HepG2 (cell line): Measurements from ENCODE around the gene RDH12. TPM values are rescaled to one million over a fixed set of nuclear protein-coding genes. Genes with fewer than 3 reads are reported as not detected.

Source experiments
- CREB3 ChIP-seq: sonication (generic); formaldehyde crosslinking; IDR thresholded peaks from 2 replicates; pipeline ENCODE4 v1.5.0; 2020; ENCODE audit warnings: missing genetic modification reagents
- GABPB1 ChIP-seq: IDR thresholded peaks from 2 replicates; pipeline ENCODE4 v1.6.1; 2016; ENCODE audit warnings: mild to moderate bottlenecking, missing genetic modification reagents, moderate library complexity, missing compliant biosample characterization
- ISX ChIP-seq: sonication (generic); formaldehyde crosslinking; conservative IDR thresholded peaks from 2 replicates; pipeline ENCODE4 v1.5.0; 2020; ENCODE audit warnings: missing genetic modification reagents
- MED8 ChIP-seq: sonication (generic); formaldehyde crosslinking; IDR thresholded peaks from 2 replicates; pipeline ENCODE4 v1.8.1; 2023; ENCODE audit warnings: mild to moderate bottlenecking, missing genetic modification reagents; ENCODE audit not compliant: insufficient replicate concordance
- MIER3 ChIP-seq: IDR thresholded peaks from 2 replicates; pipeline ENCODE4 v1.6.1; 2016; ENCODE audit warnings: missing compliant biosample characterization, borderline replicate concordance
- MZF1 ChIP-seq: sonication (generic); formaldehyde crosslinking; IDR thresholded peaks from 2 replicates; pipeline ENCODE4 v1.8.1; 2023; ENCODE audit warnings: mild to moderate bottlenecking, missing genetic modification reagents, borderline replicate concordance
- NFIB ChIP-seq: sonication (generic); formaldehyde crosslinking; IDR thresholded peaks from 2 replicates; pipeline ENCODE4 v1.9.0; 2021; ENCODE audit warnings: missing genetic modification reagents, mild to moderate bottlenecking, borderline replicate concordance
- NONO ChIP-seq, 2 experiments: fragments of 450-650 bp in 1 of 2; sonication (generic) in 1 of 2; formaldehyde crosslinking in 1 of 2; IDR thresholded peaks in 1 of 2; conservative IDR thresholded peaks in 1 of 2; 2 replicates each; pipeline versions ENCODE4 v1.6.1 to v1.8.0; 2017 to 2022; ENCODE audit warnings: mild to moderate bottlenecking in 1 of 2, missing genetic modification reagents in 1 of 2, moderate library complexity in 1 of 2
- RAD51 ChIP-seq: fragments of 450-650 bp; IDR thresholded peaks from 2 replicates; pipeline ENCODE4 v1.6.1; 2016; ENCODE audit warnings: borderline replicate concordance
- SRSF1 ChIP-seq: fragments of 200-400 bp; formaldehyde crosslinking; optimal IDR thresholded peaks from 2 replicates; pipeline ENCODE3; 2017; ENCODE audit warnings: mild to moderate bottlenecking, low read depth, low read length, moderate library complexity
- TEF ChIP-seq: sonication (generic); formaldehyde crosslinking; IDR thresholded peaks from 2 replicates; pipeline ENCODE4 v1.5.0; 2020; ENCODE audit warnings: missing genetic modification reagents
- THAP11 ChIP-seq: IDR thresholded peaks from 2 replicates; pipeline ENCODE4 v1.6.1; 2016; ENCODE audit warnings: missing biosample characterization, missing genetic modification reagents
- ZBTB20 ChIP-seq: sonication (generic); formaldehyde crosslinking; IDR thresholded peaks from 2 replicates; pipeline ENCODE4 v1.8.1; 2023; ENCODE audit warnings: missing genetic modification reagents, low read depth, mild to moderate bottlenecking, borderline replicate concordance
- ZBTB43 ChIP-seq: sonication (generic); formaldehyde crosslinking; conservative IDR thresholded peaks from 2 replicates; pipeline ENCODE4 v1.4.0; 2020; ENCODE audit warnings: missing genetic modification reagents
- ZNF136 ChIP-seq: sonication (generic); formaldehyde crosslinking; IDR thresholded peaks from 2 replicates; pipeline ENCODE4 v1.8.1; 2022; ENCODE audit warnings: low read depth, mild to moderate bottlenecking, moderate library complexity, missing genetic modification reagents
- ZNF331 ChIP-seq: sonication (generic); formaldehyde crosslinking; IDR thresholded peaks from 2 replicates; pipeline ENCODE4 v1.4.0; 2020; ENCODE audit warnings: missing genetic modification reagents
- ZNF558 ChIP-seq: sonication (generic); formaldehyde crosslinking; IDR thresholded peaks from 2 replicates; pipeline ENCODE4 v1.9.0; 2022; ENCODE audit warnings: mild to moderate bottlenecking, missing genetic modification reagents, borderline replicate concordance
- polyA plus RNA-seq, 8 experiments: library from polyadenylated mRNA; depleted of rRNA in 3 of 8; stranded (reverse) in 7 of 8; unstranded in 1 of 8; fragments of >200 nt; fragmentation: Illumina TruSeq in 4 of 8; extraction: Trizol in 4 of 8; gene quantifications; 2 replicates each; pipeline versions ENCODE4 v1.2.1 to v1.2.3, GENCODE V29; 2011 to 2016; ENCODE audit warnings: low read depth in 4 of 8, missing spikeins in 1 of 8, mixed read lengths in 1 of 8; ENCODE audit not compliant: insufficient read depth in 1 of 8
- total RNA-seq, 5 experiments: library from RNA; depleted of rRNA; stranded (reverse); fragments of >200 nt; fragmentation: Illumina TruSeq; extraction: Trizol; gene quantifications; 2 replicates each; pipeline ENCODE4 v1.2.3, GENCODE V29; 2016; ENCODE audit warnings: low read depth in 1 of 5
- TF ChIP-seq, protein P1 (sequence below): sonication (generic); formaldehyde crosslinking; IDR thresholded peaks from 2 replicates; pipeline ENCODE4 v1.5.1; 2020; ENCODE audit warnings: mild to moderate bottlenecking, missing genetic modification reagents, moderate library complexity
- TF ChIP-seq, protein P2 (sequence below): IDR thresholded peaks from 2 replicates; pipeline ENCODE4 v1.6.1; 2018; ENCODE audit warnings: missing genetic modification reagents
- TF ChIP-seq, protein P3 (sequence below): sonication (generic); formaldehyde crosslinking; IDR thresholded peaks from 2 replicates; pipeline ENCODE4 v1.5.0; 2020; ENCODE audit warnings: missing genetic modification reagents, mild to moderate bottlenecking, borderline replicate concordance
- TF ChIP-seq, protein P4 (sequence below): IDR thresholded peaks from 2 replicates; pipeline ENCODE4 v1.6.1; 2016; ENCODE audit warnings: mild to moderate bottlenecking

The RDH12 gene
- total and polyA plus RNA-seq, 2 of the 13 experiments (the other 11 are each of a cell fraction or from before 2014, with no cell fraction given), result 1.6 to 2.1 TPM

GRCh38 chr14:67674480-67675218 lies 27.0 kb upstream of the RDH12 start, which contains the start of gene VTI1B (continued):
- no peak for TF ChIP-seq ISX (CRISPR knock-in tag)
- TF ChIP-seq ZNF558 (CRISPR knock-in tag), result no peak
- TF ChIP-seq, protein P1, sequence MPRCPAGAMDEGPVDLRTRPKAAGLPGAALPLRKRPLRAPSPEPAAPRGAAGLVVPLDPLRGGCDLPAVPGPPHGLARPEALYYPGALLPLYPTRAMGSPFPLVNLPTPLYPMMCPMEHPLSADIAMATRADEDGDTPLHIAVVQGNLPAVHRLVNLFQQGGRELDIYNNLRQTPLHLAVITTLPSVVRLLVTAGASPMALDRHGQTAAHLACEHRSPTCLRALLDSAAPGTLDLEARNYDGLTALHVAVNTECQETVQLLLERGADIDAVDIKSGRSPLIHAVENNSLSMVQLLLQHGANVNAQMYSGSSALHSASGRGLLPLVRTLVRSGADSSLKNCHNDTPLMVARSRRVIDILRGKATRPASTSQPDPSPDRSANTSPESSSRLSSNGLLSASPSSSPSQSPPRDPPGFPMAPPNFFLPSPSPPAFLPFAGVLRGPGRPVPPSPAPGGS, result peak; percentile 83; the same call in 1 of the 2 replicates
- TF ChIP-seq MIER3 (CRISPR knock-in tag), result 0 out of 2 replicates have a peak, but pooled peaks have one; percentile 38
- peak; percentile 43 for TF ChIP-seq MED8 (CRISPR knock-in tag)
- TF ChIP-seq CREB3 (CRISPR knock-in tag), result no peak; the same call in 1 of the 2 replicates
- peak; percentile 99 for TF ChIP-seq THAP11 (CRISPR knock-in tag)
- TF ChIP-seq RAD51, result no peak
- TF ChIP-seq, protein P2, sequence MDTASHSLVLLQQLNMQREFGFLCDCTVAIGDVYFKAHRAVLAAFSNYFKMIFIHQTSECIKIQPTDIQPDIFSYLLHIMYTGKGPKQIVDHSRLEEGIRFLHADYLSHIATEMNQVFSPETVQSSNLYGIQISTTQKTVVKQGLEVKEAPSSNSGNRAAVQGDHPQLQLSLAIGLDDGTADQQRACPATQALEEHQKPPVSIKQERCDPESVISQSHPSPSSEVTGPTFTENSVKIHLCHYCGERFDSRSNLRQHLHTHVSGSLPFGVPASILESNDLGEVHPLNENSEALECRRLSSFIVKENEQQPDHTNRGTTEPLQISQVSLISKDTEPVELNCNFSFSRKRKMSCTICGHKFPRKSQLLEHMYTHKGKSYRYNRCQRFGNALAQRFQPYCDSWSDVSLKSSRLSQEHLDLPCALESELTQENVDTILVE (CRISPR knock-in tag), result no peak
- 0 out of 2 replicates have a peak, but pooled peaks have one; percentile 74 for TF ChIP-seq ZNF136
- TF ChIP-seq GABPB1 (CRISPR knock-in tag), result peak; percentile 92
- no peak for TF ChIP-seq NFIB (CRISPR knock-in tag)
- TF ChIP-seq SRSF1, result no peak
- no peak for TF ChIP-seq ZBTB20 (CRISPR knock-in tag)
- 0 out of 2 replicates have a peak, but pooled peaks have one; percentile 69 for TF ChIP-seq TEF (CRISPR knock-in tag)
- TF ChIP-seq, protein P3, sequence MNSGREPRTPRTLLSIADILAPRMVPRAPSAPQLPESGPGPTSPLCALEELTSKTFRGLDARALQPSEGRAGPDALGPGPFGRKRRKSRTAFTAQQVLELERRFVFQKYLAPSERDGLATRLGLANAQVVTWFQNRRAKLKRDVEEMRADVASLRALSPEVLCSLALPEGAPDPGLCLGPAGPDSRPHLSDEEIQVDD, result no peak
- no peak for TF ChIP-seq ZBTB43 (CRISPR knock-in tag)
- TF ChIP-seq ZNF331 (CRISPR knock-in tag), result no peak
- TF ChIP-seq MZF1, result no peak
- TF ChIP-seq NONO (IDR thresholded peaks at IDR 0.05), result no peak
- peak; percentile 75 for TF ChIP-seq NONO (CRISPR knock-in tag; conservative IDR thresholded peaks at IDR 0.05)
- TF ChIP-seq, protein P4, sequence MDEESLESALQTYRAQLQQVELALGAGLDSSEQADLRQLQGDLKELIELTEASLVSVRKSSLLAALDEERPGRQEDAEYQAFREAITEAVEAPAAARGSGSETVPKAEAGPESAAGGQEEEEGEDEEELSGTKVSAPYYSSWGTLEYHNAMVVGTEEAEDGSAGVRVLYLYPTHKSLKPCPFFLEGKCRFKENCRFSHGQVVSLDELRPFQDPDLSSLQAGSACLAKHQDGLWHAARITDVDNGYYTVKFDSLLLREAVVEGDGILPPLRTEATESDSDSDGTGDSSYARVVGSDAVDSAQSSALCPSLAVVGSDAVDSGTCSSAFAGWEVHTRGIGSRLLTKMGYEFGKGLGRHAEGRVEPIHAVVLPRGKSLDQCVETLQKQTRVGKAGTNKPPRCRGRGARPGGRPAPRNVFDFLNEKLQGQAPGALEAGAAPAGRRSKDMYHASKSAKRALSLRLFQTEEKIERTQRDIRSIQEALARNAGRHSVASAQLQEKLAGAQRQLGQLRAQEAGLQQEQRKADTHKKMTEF (CRISPR knock-in tag), result peak; percentile 82; the same call in 1 of the 2 replicates
